PC-9 (cell line): ENCODE data around the gene SKP1. TPM values are rescaled to one million over a fixed set of nuclear protein-coding genes. Genes with fewer than 3 reads are reported as not detected.

Source experiments
- BruUV-seq: library from RNA; stranded (reverse); fragments of 400-500 nt; replicated peaks from 2 replicates; lab custom pipeline; 2021; lab: Mats Ljungman, UMichigan
- CTCF ChIA-PET: fragments of 300-600 bp; sonication (Branson Sonifier 250); formaldehyde crosslinking; loops from one replicate; lab custom pipeline; 2022; ENCODE audit warnings: antibody characterized with exemption; lab: Charles Lee
- POLR2A ChIA-PET: fragments of 300-600 bp; sonication (Branson Sonifier 250); formaldehyde crosslinking; loops from one replicate; lab custom pipeline; 2022; ENCODE audit warnings: antibody characterized with exemption; ENCODE audit not compliant: unreplicated experiment; lab: Charles Lee
- DNase-seq, 2 experiments: peaks; one replicate each; pipeline versions ENCODE4 v3.0.0 to v3.0.0-alpha.2; 2015 to 2022; ENCODE audit warnings: mixed read lengths in 1 of 2
- H2AFZ ChIP-seq: fragments of 200-600 bp; sonication (generic); 2 replicates; pipeline ENCODE4 v1.8.1; 2017; ENCODE audit warnings: antibody characterized with exemption
- H3F3A ChIP-seq: fragments of 200-600 bp; sonication (generic); 2 replicates; pipeline ENCODE4 v1.8.1; 2017; ENCODE audit warnings: antibody characterized with exemption, mild to moderate bottlenecking, low read depth; ENCODE audit not compliant: insufficient read depth
- H3K27ac ChIP-seq: fragments of 200-600 bp; sonication (generic); 2 replicates; pipeline ENCODE4 v1.6.1; 2016; ENCODE audit warnings: mixed run types
- H3K27me3 ChIP-seq: fragments of 200-600 bp; sonication (generic); 2 replicates; pipeline ENCODE4 v1.6.1; 2016; ENCODE audit warnings: low read depth, mixed run types; ENCODE audit not compliant: insufficient read depth
- H3K36me3 ChIP-seq: fragments of 200-600 bp; sonication (generic); 2 replicates; pipeline ENCODE4 v1.6.1; 2016; ENCODE audit warnings: low read depth, mixed run types
- H3K4me1 ChIP-seq: fragments of 200-600 bp; sonication (generic); replicated peaks from 2 replicates; pipeline ENCODE4 v1.6.1; 2016; ENCODE audit warnings: mixed run types; ENCODE audit not compliant: insufficient read depth
- H3K4me2 ChIP-seq: fragments of 200-600 bp; sonication (generic); 2 replicates; pipeline ENCODE4 v1.6.1; 2017; ENCODE audit warnings: mixed run types
- H3K4me3 ChIP-seq: fragments of 200-600 bp; sonication (generic); 2 replicates; pipeline ENCODE4 v1.6.1; 2016; ENCODE audit warnings: mixed run types
- H3K79me2 ChIP-seq: fragments of 200-600 bp; sonication (generic); 2 replicates; pipeline ENCODE4 v1.6.1; 2017; ENCODE audit warnings: low read depth, mixed run types
- H3K9me2 ChIP-seq: fragments of 200-600 bp; sonication (generic); 2 replicates; pipeline ENCODE4 v1.8.1; 2017; ENCODE audit warnings: mild to moderate bottlenecking; ENCODE audit not compliant: insufficient read depth
- H3K9me3 ChIP-seq: fragments of 200-600 bp; sonication (generic); 2 replicates; pipeline ENCODE4 v1.8.1; 2016; ENCODE audit warnings: low read depth; ENCODE audit not compliant: insufficient read depth
- H4K20me1 ChIP-seq: fragments of 200-600 bp; sonication (generic); 2 replicates; pipeline ENCODE4 v1.8.1; 2017; ENCODE audit not compliant: insufficient read depth
- CTCF ChIP-seq: fragments of 200-600 bp; sonication (generic); conservative IDR thresholded peaks from 2 replicates; pipeline ENCODE4 v1.6.1; 2017; ENCODE audit warnings: mixed run types, antibody characterized with exemption, mild to moderate bottlenecking, moderate library complexity
- EZH2 ChIP-seq: fragments of 200-600 bp; sonication (generic); IDR thresholded peaks from 2 replicates; pipeline ENCODE4 v1.8.0; 2017; ENCODE audit warnings: antibody characterized with exemption, low read depth
- intact Hi-C: fragments of 100-400 bp; cut with micrococcal nuclease; formaldehyde crosslinking; loops from one replicate; pipeline ENCODE4 v1.10.0; 2022; ENCODE audit not compliant: unreplicated experiment
- total RNA-seq: library from RNA; stranded (reverse); gene quantifications from 2 replicates; pipeline ENCODE4 v1.2.3, GENCODE V29; 2021

The SKP1 gene
- total RNA-seq, 1 experiment from 2014 or later, result 409 TPM

- H3K4me1 ChIP-seq, result peaks cover 23% of the 10 kb centered on the region
- intact Hi-C loops, result no loop called here
- no peaks in the 10 kb centered on the region; the same call in 1 of the 2 replicates for H4K20me1 ChIP-seq
- DNase-seq, result peak in 1 of 2 experiments; percentile 25
- H3F3A ChIP-seq, result peaks cover 24% of the 10 kb centered on the region; the same call in 1 of the 2 replicates
- no peak overlapping the region for H2AFZ ChIP-seq
- H3K4me2 ChIP-seq, result peak overlapping the region; percentile 29; the same call in 1 of the 2 replicates
- H3K27ac ChIP-seq, result peak overlapping the region; percentile 40; the same call in 1 of the 2 replicates
- POLR2A ChIA-PET, result interaction anchor here (0.5 to 0.6 kb wide), 2 partner anchors 10 to 38 kb away, joined by 6 to 7 read pairs; partner anchors contain the start of gene TCF7
- no peak for TF ChIP-seq EZH2
- TF ChIP-seq CTCF, result no peak
- H3K4me3 ChIP-seq, result no peak overlapping the region
- no peaks in the 10 kb centered on the region for H3K36me3 ChIP-seq
- CTCF ChIA-PET, result interaction anchor here (0.5 kb wide), 1 partner anchor 513 kb away, joined by 12 read pairs; no protein-coding TSS in a partner anchor
- no peaks in the 10 kb centered on the region for H3K9me2 ChIP-seq
- H3K27me3 ChIP-seq, result no peaks in the 10 kb centered on the region
- no peaks in the 10 kb centered on the region for H3K9me3 ChIP-seq
- no peaks in the 10 kb centered on the region for H3K79me2 ChIP-seq
- no TSS peak for BruUV-seq
These were observed 52.3 kb downstream of the SKP1 start for GRCh38 chr5:134124289-134125038.

DNA sequence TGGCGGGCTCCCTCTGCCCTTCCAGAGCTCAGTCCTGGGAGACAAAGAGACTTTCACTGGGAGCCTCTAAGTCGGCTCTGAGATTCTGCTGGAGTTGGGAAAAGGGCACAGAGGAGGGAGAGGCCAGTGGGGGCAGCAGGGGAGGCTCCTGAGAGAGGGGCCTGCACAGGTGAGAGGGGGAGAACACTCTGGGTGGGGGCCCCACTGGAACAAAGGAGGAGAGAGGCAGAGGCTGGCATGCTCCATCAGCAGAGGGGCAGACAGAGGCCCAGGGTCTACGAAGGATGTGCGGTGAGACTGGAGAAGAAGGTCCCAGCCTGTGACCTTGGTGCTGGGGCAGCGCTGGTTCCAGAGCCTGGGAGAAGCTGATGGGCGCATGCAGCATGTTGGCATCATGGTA lies 53.4 kb downstream of the SKP1 start:
- BruUV-seq, result no TSS peak
- H3K27me3 ChIP-seq, result no peaks in the 10 kb centered on the region
- no peaks in the 10 kb centered on the region for H3K9me2 ChIP-seq
- no peak overlapping the region for H3K4me3 ChIP-seq
- no peak for TF ChIP-seq EZH2
- no peak for TF ChIP-seq CTCF
- H3F3A ChIP-seq, result peaks cover 24% of the 10 kb centered on the region; the same call in 1 of the 2 replicates
- no peak overlapping the region for H2AFZ ChIP-seq
- CTCF ChIA-PET, result interaction anchor here (0.5 kb wide), 1 partner anchor 679 kb away, joined by 6 read pairs; no protein-coding TSS in a partner anchor
- no peaks in the 10 kb centered on the region for H3K36me3 ChIP-seq
- no peak overlapping the region for H3K27ac ChIP-seq
- peaks cover 23% of the 10 kb centered on the region for H3K4me1 ChIP-seq
- POLR2A ChIA-PET, result no interaction called here
- intact Hi-C loops, result no loop called here
- no peak overlapping the region for H3K4me2 ChIP-seq
- no peak for DNase-seq
- no peaks in the 10 kb centered on the region for H4K20me1 ChIP-seq
- no peaks in the 10 kb centered on the region for H3K79me2 ChIP-seq
- H3K9me3 ChIP-seq, result no peaks in the 10 kb centered on the region

DNA sequence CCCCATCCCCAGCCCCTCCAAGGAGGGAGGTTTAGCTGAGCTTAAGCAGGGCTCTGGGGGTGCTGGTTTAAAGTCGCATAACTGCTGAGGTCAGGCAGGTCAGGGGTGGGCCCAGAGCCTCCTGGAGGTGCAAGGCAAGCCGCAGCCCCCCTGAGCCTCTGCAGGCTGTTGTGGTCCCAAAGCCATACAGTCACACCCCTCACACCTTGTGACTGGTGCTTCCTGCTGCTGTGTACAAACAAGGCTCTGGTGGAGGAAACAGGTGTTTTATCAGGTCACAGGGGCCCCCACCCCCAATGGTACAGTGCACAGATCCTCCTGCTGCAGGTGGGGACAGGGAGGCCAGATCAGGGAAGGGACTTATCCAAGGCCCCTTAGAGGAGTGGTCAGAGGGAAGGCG lies 54.2 kb downstream of the SKP1 start:
- Histone ChIP-seq H3K9me2 (no peaks in the 10 kb centered on the region), H3K4me2 (no peak overlapping the region), H3K79me2 (no peaks in the 10 kb centered on the region), H3K9me3 (no peaks in the 10 kb centered on the region), H3K4me1 (peaks cover 23% of the 10 kb centered on the region), H3K4me3 (no peak overlapping the region), H3K27me3 (no peaks in the 10 kb centered on the region), H3K36me3 (no peaks in the 10 kb centered on the region), H3K27ac (no peak overlapping the region), H4K20me1 (no peaks in the 10 kb centered on the region), H2AFZ (no peak overlapping the region), H3F3A (peaks cover 24% of the 10 kb centered on the region; the same call in 1 of the 2 replicates)
- TF ChIP-seq CTCF (no peak), EZH2 (no peak)
- POLR2A ChIA-PET, result no interaction called here
- CTCF ChIA-PET, result interaction anchor here (0.8 kb wide), 1 partner anchor 18 kb away, joined by 3 read pairs; no protein-coding TSS in a partner anchor
- intact Hi-C loops, result no loop called here
- no peak for DNase-seq
- no TSS peak for BruUV-seq
